ENCODE measurements around the gene CHADL. TPM values are rescaled to one million over a fixed set of nuclear protein-coding genes. Genes with fewer than 3 reads are reported as not detected.

Gene CHADL
- total and polyA plus RNA-seq, 9 of the 15 experiments (the other 6 are each of a cell fraction or from before 2014, with no cell fraction given) = not detected

DNA sequence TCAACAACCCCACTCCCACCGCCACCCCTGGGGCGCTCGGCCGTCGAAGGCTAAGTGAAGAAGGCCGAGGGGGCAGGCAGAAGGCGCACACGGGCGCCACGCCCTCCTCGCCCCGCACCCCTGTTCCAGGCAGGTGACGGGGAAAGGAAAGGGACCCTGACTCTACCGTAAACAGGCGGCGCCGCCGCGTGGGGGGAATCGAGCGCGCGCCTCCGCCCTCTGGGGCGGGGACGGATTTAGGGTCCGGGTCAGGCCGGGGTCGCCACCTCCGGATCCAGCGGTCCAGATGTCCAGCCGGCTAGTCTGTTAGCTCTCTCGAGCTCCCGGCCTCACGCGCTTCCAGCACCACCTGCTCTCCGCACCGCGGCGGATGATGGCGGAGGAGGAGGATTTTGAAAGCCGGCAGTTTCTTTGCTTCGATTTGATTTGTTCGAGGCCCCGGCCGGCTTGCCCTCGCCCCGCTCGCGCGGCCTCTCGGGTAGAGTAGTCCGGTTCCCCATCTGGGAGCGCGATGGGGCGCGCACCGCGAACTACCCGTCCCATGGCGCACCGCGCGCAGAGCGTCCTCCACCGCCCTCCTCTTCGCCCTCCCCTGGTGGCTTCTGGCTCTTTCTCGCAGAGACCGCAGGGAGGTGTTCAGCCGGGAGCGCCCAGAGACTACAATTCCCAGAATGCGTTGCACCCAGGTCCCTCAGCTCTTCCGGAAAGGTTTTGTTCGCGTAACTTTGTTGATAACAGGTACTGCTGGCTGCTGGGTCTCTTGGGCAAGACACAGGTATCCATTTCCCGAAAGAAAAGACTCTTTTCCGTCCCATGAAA, 45.3 kb upstream of the CHADL start, which contains the start of gene RANGAP1 (continued):
- TF ChIP-seq, protein P1, sequence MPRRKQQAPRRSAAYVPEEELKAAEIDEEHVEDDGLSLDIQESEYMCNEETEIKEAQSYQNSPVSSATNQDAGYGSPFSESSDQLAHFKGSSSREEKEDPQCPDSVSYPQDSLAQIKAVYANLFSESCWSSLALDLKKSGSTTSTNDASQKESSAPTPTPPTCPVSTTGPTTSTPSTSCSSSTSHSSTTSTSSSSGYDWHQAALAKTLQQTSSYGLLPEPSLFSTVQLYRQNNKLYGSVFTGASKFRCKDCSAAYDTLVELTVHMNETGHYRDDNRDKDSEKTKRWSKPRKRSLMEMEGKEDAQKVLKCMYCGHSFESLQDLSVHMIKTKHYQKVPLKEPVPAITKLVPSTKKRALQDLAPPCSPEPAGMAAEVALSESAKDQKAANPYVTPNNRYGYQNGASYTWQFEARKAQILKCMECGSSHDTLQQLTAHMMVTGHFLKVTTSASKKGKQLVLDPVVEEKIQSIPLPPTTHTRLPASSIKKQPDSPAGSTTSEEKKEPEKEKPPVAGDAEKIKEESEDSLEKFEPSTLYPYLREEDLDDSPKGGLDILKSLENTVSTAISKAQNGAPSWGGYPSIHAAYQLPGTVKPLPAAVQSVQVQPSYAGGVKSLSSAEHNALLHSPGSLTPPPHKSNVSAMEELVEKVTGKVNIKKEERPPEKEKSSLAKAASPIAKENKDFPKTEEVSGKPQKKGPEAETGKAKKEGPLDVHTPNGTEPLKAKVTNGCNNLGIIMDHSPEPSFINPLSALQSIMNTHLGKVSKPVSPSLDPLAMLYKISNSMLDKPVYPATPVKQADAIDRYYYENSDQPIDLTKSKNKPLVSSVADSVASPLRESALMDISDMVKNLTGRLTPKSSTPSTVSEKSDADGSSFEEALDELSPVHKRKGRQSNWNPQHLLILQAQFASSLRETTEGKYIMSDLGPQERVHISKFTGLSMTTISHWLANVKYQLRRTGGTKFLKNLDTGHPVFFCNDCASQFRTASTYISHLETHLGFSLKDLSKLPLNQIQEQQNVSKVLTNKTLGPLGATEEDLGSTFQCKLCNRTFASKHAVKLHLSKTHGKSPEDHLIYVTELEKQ (CRISPR knock-in tag; IDR thresholded peaks at IDR 0.05) = no peak
- TF ChIP-seq ILF3 (IDR thresholded peaks at IDR 0.05; ENCODE audit: borderline replicate concordance) (no peak), ZNF143 (CRISPR knock-in tag; IDR thresholded peaks at IDR 0.05) (peak; percentile 97), SIN3B (IDR thresholded peaks at IDR 0.05; ENCODE audit: low read depth) (peak; percentile 56; the same call in 1 of the 2 replicates), STAT5B (CRISPR knock-in tag; IDR thresholded peaks at IDR 0.05) (no peak), SAFB (IDR thresholded peaks at IDR 0.05; ENCODE audit: borderline replicate concordance, low read depth, low read length) (no peak), HNRNPL (IDR thresholded peaks at IDR 0.05; ENCODE audit: low read depth, low read length) (0 out of 2 replicates have a peak, but pooled peaks have one; percentile 22), PHF8 (IDR thresholded peaks at IDR 0.05; ENCODE audit: borderline replicate concordance, low read length) (peak; percentile 58; the same call in 1 of the 2 replicates), SMARCA5 (IDR thresholded peaks at IDR 0.05) (no peak), NBN (IDR thresholded peaks at IDR 0.05; ENCODE audit: low read depth) (no peak), ESRRB (CRISPR knock-in tag; IDR thresholded peaks at IDR 0.05; ENCODE audit: borderline replicate concordance) (no peak), RBM25 (IDR thresholded peaks at IDR 0.05; ENCODE audit: low read depth, low read length, severe bottlenecking) (no peak), MCM5 (IDR thresholded peaks at IDR 0.05; ENCODE audit: low read depth) (no peak), KAT2B (IDR thresholded peaks at IDR 0.05; ENCODE audit: low read depth, low read length) (no peak), ZFPM2 (CRISPR knock-in tag; IDR thresholded peaks at IDR 0.05) (no peak), HDAC6 (IDR thresholded peaks at IDR 0.05; ENCODE audit: low read depth, low read length) (no peak), POLR2A (conservative IDR thresholded peaks at IDR 0.05) (peak; percentile 84), L3MBTL2 (IDR thresholded peaks at IDR 0.05) (peak; percentile 85)
- TF ChIP-seq, protein P2, sequence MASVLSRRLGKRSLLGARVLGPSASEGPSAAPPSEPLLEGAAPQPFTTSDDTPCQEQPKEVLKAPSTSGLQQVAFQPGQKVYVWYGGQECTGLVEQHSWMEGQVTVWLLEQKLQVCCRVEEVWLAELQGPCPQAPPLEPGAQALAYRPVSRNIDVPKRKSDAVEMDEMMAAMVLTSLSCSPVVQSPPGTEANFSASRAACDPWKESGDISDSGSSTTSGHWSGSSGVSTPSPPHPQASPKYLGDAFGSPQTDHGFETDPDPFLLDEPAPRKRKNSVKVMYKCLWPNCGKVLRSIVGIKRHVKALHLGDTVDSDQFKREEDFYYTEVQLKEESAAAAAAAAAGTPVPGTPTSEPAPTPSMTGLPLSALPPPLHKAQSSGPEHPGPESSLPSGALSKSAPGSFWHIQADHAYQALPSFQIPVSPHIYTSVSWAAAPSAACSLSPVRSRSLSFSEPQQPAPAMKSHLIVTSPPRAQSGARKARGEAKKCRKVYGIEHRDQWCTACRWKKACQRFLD (CRISPR knock-in tag; IDR thresholded peaks at IDR 0.05) = peak; percentile 89
- TF ChIP-seq, protein P3, sequence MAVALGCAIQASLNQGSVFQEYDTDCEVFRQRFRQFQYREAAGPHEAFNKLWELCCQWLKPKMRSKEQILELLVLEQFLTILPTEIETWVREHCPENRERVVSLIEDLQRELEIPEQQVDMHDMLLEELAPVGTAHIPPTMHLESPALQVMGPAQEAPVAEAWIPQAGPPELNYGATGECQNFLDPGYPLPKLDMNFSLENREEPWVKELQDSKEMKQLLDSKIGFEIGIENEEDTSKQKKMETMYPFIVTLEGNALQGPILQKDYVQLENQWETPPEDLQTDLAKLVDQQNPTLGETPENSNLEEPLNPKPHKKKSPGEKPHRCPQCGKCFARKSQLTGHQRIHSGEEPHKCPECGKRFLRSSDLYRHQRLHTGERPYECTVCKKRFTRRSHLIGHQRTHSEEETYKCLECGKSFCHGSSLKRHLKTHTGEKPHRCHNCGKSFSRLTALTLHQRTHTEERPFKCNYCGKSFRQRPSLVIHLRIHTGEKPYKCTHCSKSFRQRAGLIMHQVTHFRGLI (CRISPR knock-in tag; IDR thresholded peaks at IDR 0.05) = no peak
- TF ChIP-seq, protein P4, sequence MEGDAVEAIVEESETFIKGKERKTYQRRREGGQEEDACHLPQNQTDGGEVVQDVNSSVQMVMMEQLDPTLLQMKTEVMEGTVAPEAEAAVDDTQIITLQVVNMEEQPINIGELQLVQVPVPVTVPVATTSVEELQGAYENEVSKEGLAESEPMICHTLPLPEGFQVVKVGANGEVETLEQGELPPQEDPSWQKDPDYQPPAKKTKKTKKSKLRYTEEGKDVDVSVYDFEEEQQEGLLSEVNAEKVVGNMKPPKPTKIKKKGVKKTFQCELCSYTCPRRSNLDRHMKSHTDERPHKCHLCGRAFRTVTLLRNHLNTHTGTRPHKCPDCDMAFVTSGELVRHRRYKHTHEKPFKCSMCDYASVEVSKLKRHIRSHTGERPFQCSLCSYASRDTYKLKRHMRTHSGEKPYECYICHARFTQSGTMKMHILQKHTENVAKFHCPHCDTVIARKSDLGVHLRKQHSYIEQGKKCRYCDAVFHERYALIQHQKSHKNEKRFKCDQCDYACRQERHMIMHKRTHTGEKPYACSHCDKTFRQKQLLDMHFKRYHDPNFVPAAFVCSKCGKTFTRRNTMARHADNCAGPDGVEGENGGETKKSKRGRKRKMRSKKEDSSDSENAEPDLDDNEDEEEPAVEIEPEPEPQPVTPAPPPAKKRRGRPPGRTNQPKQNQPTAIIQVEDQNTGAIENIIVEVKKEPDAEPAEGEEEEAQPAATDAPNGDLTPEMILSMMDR (IDR thresholded peaks at IDR 0.05 in 2 of 3, conservative IDR thresholded peaks at IDR 0.05 in 1 of 3; ENCODE audit: insufficient read depth in 2 of 3, low read depth in 1 of 3, low read length in 3 of 3) = peak in 2 of 3 experiments; percentile 2 to 28; a peak in 2 of 6 replicates
